Stimulated activated CD4-positive, alpha-beta T cell treated with anti-CD3 and anti-CD28 coated beads, Interleukin-2, amount 100 ng/mL, for 48 hours (primary cell): ENCODE measurements around the gene ERCC6.
A peak's percentile ranks its signal among the peaks of the same experiment; 100 is the strongest.

Experiments
- DNase-seq, 2 donors: peaks; one replicate each; pipeline ENCODE4 v3.0.0-alpha.2; 2020

The ERCC6 gene

DNA sequence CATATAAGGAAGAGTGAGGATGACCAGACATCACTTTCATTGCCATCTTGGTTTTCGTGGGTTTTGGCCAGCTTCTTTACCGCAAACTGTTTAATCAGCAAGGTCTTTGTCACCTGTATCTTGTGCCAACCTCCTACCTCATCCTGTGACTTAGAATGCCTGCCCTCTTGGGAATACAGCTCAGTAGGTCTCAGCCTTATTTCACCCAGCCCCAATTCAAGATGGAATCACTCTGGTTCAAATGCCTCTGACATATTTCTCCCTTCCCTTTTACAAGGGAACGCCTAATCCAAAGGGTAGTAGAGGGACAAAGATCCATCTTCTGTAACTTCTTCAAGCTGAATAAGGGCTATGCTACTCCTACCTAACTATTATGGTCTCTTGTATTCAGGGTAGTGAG lies 4.7 kb upstream of the ERCC6 start:
- DNase-seq = no peak

DNA sequence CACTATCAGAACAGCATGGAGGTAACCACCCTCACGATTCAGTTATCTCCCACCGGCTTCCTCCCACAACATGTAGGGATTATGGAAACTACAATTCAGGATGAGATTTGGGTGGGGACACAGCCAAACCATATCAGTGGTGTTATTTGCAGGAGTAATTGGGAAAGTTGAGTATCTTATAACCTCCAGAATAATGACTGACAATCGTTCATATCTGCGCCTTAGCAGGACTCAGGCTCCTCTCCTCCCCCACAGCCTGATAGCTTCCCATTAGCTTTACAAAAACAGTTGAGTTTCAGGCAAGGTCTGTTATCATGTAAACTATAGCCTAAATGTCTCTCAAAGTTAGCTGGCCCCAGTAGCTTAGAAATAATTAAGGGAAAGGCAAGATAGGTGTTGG lies 3.4 kb upstream of the ERCC6 start:
- DNase-seq = no peak

DNA sequence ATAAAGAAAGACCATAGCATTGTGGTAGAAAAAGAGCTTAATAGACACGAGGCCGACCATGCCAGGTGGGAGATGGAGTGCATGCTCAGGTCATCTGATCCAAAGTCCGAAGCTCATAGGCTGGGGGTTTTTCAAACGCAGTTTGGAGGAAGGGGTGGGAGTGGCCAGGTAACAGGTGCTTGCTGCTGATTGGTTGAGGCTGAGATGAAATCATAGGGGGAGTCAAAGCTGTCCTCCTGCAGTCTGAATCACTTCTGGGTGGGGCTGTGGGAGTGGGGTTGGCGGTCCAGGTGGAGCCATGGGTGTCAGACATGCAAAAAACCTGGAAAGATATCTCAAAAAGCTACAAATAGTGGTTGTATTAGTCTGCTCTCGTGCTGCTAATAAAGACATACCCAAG lies 2.8 kb upstream of the ERCC6 start:
- no peak for DNase-seq

DNA sequence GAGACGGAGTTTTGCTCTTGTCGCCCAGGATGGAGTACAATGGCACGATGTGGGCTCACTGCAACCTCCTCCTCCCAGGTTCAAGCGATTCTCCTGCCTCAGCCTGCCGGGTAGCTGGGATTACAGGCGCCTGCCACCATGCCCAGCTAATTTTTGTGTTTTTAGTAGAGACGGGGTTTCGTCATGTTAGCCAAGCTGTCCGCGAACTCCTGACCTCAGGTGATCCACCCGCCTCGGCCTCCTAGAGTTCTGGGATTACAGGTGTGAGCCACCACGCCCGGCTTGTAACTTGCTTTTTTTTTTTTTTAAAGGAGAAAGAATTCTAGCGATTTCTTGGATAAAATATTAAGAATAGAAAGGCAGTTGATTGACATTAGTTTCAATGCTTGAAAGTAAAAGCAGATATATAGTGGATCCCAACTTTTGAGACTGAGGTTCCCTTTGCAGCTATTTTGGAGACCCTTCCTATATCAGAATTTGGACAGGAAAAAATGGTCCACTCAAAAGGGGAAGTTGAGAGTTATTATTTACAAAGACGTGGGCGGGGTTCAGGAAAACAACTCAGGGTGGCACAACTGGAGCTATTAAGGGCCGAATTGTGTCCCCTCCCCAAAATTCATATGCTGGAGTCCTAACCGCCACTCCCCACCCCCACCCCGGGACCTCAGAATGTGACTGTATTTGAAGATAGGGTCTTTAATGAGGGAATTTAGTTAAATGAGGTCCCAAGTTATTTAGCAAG lies 1.3 kb upstream of the ERCC6 start:
- DNase-seq = no peak

DNA sequence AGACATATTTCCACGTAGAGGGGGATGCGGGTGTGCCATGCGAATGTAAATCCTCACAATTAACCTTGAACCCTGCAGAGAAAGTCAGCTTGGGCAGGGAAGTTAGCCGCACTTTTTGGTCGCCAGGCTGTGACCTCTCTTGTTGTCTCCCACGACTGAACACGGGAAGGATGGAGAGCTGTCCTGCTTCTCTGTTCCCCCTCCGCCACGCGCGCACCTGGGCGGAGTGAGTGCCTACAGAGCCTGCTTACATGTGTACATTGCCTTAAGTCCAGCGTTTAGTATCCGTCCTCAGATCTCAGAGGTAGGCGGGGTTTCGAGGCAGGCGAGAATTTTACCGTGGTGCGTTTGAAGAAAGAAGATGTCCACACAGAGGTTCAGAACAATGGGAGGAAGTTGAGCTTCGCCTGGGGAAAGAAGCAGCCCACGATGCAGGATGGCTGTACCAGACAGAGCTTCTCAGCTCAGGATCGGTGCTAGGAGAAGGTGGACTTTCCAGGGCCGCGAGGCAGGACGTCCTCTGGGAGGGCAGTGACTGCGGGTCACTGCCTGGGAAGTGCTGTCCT lies 482 bp upstream of the ERCC6 start:
- peak; percentile 8 to 11 for DNase-seq

DNA sequence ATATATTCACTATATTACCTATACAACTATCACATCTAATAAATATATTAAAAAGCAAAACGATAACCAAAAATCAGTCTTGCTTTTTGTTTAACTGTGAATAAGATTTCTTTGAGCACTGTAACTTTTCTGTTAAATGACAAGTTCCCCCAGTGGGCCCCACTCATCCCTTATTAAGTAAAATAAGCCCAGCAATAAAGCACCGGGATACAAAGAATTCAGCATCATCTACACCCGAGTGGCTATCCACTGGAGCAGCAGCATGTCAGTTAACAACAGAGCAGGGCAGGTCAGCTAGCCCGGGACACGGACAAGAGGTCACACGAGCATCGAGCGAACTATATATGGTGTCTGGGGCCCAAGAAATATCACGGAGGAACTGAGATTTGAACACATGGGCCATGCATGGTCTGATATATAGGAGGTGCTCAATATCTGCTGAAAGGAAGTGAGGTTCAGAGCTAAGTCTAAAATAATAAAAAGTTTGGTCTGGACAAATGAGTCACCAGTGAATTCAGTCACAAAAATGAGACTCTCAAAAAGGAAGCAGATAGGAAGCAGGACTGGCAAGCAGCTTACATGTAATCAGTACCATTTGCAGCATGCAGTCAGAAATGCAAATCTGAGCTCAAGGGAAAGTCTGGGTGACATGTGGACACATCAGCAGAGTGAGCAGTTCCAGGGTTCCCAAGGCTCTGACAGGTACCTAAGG lies 4.1 kb downstream of the ERCC6 start:
- no peak for DNase-seq

DNA sequence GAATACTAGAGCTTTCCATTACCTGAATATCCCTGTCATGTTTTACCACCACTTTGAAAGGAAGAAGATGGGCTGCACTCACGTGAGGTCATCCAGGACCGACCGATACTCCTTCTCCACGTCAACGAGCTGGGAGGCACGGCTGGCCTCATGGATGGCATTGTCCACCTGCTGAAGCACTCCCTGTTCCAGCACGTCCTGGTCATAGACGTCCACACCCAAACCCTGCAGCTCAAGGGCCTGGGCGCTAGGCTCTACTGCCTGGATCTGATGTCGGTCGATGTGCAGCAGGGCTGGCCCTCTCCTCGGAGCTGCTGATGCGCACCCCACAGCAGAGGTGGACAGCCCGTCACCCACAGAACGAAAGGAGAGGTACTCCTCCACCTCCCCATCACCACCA lies 6.5 kb downstream of the ERCC6 start:
- no peak for DNase-seq

DNA sequence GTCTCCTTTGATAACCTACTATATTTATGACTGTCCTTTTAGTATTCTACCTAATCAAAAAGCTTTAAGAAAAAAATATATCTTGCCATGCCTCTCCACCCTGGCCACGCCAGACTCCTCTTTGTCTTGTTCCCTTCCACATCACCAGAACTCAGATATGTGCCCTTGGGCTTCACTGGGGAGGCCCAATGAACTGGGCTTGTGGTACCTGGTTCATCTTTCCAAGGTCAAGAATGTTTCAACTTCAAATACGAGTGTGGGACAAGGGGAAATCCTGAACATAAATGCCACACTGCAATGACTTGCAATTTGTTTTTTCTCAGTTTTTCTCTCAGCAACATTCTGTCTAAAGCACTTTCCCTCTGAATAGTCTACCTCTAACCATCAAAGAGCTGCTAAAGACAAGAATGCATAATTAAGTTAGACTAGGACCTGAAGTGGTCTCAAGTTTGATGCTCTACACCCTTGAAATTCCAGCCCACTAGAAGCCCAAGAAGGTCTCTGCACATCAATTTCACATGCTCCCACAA lies 9.9 kb downstream of the ERCC6 start:
- no peak for DNase-seq

DNA sequence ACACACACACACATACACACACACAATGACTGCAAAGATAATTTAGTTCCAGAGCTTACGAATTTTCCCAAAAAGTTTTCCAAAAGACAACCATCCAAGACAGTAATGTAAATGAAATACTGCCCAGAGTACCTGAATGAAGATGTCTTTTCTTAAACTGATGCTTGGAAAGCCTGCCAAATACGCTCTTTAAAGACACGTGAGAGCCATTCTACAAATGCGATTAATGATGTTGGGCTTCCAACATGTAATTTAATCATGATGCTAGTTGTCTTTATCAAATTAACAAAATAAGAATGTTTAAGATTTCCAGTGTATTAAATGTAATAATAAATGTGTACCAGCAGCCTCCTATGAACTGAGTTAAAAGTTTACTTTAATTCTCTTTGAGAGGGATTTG lies 11.1 kb downstream of the ERCC6 start:
- no peak for DNase-seq

DNA sequence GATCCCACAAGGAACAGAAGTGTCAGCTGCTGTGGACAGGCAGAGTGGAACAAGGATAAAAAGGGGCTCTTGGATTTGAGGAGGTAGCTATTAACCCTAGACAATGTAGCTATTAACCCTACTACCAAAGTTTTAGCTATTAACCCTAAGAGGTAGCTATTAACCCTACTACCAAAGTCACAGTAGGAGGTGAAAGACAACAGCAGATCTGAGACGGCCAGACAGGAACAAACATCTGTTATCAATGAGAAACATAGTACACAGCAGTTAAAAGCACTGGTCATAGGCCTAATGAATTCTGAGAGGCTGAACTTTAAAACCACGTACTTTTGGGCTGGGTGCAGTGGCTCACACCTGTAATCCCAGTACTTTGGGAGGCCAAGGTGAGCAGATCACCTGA lies 11.9 kb downstream of the ERCC6 start:
- no peak for DNase-seq

DNA sequence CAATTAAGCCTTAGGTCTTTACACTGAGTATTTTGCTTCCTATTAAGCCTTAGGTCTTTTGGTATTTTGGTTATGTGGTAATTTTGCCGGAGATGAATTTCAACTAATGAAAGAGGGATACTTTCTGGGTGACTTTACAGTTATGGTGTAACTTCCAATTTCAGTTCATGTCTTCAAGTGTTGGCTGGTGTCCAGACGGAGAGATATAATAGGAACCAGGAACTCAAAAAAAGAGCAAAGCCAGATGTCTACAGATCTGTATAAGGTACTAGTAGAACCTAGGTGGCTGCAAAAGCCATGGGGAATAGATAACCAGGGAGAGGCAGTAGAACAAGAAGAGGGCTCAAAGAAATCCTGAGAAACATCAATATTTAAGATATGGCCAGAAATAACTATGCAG lies 12.3 kb downstream of the ERCC6 start:
- DNase-seq = no peak

DNA sequence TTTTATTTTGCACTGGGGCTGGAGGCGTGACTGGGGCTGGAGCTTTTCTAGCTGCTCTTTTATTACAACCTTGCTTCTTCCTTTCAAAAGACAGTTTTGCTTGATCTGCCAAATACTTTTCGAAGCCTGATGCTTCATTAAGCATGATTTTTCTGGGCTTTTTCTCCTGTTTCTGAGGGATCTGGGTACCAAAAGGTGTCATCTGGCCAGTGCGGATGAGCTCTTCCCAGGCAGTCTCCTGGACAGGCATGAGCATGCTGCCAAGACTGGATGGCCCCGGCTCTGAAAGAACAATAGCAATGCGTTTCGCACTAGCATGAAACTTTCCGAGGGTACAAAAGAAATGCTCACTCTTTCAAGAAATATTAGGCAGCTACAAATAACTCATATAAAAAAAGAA lies 14.4 kb downstream of the ERCC6 start:
- no peak for DNase-seq

DNA sequence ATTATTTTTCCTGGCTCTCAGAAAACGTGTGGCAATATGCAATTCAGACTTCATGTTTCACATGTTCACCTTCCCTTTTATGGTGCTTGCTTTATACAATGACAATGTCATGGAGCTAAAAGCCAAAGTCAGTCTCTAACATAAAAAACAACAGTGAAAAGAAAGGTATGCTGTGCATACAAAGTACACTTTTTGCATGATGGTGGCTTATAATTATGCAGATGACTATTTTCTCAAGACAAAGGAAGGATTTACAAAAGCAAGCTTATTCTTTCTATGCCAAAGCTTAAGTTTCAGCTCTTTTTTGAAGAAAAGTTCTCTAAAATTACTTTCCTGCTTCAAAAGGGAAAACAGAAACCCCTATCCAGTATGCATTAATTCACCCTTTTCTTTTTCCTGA lies 15.6 kb downstream of the ERCC6 start:
- DNase-seq = no peak

DNA sequence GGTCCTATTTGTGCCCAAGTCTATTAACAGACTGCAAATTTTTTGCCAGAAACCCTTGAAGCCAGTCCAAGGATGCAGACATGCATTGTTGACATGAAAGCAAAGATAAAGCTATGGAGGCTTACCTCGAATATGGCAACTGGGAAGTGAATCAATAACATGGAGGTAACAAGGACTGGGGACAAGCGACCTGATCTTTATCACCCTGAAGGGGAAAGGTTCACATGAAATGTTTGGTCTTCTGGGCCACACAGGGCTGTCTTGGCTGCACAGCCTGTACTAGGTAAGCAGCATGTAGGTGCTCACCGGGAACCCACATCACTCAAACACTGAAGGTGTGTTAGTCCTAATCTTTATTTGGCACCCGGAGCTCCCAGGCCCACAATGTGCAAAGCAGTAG lies 17.9 kb downstream of the ERCC6 start:
- no peak for DNase-seq

DNA sequence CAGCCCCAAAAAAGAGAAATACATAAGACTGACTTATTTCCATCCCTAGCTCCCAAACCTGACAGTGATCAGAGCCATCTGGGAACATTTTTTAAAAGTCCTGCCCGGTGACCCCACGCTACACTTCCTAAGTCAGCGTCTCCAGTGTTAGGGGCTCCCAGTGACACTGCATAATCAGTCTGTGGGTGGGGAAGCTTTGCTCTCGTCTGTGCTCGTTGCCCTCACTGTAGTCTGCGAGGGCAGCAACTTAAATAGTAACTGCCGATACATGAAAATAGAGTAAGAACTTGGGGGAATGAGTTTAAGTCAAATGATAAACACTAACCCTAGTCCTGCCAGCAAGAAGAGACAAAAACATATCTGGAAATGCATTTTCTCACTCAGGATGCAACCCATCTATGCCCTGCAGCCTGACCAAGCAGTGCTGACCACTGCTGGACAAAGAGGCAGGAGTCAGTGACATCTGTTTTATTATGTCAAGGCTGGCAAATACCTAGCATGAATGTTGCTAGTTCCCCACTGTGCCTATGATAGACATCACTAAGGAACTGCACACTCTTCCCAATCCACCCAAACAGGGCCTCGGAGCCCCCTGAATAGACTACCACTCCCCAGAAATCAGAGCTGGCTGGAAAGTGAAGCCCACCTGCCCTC lies 18.7 kb downstream of the ERCC6 start:
- no peak for DNase-seq

DNA sequence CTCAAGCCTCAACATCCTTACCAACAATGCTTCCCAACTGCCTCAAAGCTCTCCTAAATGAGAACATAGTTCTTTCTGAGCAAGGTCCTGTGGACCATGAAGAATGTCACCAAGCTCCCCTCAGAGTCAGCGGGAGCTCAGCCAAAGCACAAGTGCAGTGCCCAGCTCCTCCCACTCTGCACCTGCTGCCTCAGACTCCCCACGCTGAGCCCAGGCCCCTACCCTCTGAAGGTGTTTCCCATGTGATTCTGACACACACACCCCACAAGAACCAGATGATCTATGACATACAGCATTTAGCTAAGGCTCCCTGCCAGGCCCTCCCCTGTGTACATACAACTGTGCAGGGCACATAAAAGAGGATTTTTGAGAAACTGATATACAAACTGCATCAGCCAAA lies 19.2 kb downstream of the ERCC6 start:
- DNase-seq = no peak

DNA sequence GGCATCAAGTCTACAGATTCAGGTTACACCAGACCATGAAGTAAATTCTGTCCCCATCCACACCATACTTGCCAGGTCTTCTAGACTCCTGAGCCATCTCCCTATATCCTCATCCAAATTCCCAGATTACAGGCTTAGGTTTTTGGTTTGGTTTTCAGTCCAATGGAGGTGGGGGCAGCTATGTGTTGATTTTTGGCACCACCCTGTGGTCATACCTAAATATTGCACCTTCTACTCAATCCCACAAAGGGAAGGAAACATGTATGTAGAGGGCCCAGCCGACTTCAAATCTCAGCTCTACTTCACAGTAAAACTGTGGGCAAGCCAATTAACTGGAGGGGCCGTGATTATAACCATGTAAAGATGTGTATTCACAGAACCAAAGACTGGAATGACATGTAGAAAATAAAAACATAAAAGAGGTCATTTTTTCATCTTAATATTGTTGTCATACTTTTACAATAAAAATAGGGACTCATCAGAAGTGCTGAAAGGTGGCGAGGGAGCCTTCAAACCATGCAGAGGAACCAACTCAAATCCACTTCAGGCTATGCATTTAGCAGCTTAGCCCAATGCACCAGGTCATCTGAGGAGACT lies 19.8 kb downstream of the ERCC6 start:
- DNase-seq = peak in 1 of 2 donors; percentile 23

DNA sequence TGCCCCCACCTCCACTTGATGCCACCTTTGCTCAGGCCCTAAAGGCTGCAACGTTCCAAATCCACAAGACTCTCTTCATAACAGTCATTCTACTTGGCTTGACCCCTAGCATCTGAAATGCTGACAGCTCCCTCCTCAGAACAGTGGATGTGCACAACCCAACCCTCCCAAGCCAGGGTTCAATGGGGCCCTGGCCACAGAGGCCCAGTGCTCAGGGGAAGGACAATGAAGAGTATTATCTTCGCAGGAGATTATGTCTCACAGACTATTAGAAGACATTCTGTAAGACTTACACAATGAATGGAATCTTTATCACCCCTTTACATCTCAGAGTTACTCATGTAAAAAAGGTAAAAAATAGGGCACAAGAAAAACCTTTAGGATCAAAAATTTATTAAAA lies 20.4 kb downstream of the ERCC6 start:
- DNase-seq = no peak

DNA sequence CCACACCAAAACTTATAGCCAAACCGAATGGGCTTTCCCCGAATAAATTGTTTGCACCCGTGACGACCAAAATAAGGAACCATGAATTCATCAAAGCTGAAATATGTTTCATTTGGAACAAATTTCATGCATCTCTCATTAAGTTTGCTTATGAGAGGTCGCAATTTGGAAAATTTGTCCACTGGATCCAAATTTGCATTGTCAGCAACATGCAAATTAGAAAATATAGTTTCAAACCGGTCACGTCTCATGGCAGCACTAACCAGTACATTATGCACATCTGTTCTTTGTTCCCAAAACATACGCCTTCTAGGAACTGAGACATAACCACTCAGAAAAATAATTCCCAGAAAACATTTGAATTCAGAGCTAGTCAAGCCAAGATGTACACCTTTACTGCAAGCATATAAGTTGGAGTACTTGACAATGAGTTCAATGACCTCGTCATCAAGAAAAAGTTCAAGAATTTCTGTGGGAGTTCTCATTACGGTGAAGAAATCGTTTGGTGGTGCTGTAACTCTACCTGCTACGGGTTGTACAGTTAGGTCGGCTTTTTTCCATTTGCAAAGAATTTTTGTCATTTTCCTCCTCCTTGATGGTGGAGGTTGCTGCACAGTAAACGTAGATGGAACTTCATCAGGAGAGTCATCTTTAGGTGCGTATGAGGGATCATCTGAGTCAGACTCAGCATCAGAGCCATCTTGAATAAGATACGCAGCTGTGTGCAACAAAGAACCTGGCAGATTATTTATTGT lies 22.5 kb downstream of the ERCC6 start:
- DNase-seq = no peak

DNA sequence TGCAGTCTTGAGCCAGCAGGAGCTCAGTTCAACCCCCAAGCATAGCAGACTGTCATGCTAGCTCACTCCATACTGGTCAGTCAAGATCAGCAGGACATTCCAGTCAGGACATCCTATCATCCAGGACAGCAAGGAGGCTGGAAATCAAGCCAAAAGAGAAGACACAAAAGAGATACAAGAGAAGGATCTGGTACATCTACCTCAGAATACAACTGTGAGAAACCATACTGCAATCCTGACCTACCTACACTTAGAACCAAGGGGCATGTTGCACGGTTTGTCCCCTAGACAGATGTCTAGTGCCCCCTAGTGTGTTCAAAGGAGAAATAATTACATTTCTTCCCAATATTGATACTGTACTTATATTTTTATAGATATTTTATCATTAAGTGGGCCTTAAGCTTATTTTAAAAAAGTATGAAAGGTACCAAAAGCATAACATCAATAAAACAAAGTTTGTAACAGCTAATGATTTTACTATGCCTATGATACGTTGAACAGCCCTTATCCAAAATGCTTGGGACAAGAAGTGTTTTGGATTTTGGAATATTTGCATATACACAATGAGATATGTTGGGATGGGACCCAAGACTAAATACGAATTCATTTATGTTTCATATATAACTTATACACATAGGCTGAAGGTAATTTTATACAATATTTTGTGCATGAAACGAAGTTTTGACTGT lies 26.7 kb downstream of the ERCC6 start:
- DNase-seq = no peak

DNA sequence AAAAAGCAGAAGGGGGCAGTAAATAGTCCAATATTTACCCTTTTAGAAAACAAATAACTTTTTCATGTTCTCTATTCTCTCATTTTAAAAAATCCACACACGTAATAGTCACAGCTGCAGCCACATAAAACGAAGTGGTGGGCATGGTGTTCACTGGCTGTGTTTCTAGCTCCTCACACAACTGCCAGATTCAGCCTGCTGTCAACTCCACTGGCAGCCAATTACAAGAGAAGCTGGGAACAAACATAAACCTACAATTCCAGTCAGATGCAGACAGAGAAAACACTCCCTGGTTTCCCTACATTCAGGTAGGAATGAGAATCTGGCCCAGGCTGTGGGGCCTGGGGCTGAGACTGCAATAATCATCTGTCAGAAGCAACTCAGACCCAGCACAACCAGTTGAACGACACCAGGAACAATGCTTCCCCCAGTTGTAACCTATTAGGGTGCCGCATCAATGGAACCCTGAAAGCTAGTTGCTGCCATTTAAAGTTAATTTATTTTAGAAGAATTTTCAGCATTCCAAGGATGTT lies 29.1 kb downstream of the ERCC6 start:
- no peak for DNase-seq

DNA sequence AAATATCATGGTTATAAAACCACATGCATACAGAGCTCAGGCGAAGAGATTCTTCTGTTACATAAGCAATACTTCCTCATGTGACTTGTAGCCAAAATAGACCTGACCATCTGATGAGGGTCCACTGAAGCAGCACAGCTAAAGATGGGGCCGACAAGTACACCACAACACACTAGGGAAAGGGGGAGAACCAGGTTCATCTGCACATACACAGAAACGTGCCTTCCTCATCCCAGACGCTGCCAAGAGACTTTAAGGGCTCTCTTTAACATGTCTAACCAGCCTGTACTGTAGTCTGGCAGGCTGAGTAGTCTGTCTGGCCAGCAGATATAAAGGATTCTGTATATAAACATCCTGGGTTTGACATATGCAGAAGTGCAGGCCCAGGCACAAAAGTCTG lies 30.3 kb downstream of the ERCC6 start:
- DNase-seq = no peak
